ENCODE data around the gene PIAS2.

- TF ChIP-seq POLR2A (IDR thresholded peaks at IDR 0.05) (no peak), CTCF (IDR thresholded peaks at IDR 0.05) (no peak)
Measured at GRCh38 chr18:46910856-46911255, 6.5 kb downstream of the PIAS2 start.
